IMR-90 (cell line): Measurements from ENCODE around the gene EHD4. TPM values are rescaled to one million over a fixed set of nuclear protein-coding genes. Genes with fewer than 3 reads are reported as not detected.

Source experiments
- ATAC-seq: fragments of 200-7000 bp; cut with Tn5 transposase; 2 replicates; pipeline ENCODE4 v1.9.1; 2020; ENCODE audit warnings: low read depth, mild to moderate bottlenecking, moderate library complexity
- BruUV-seq: library from RNA; stranded (reverse); fragments of 400-500 nt; replicated peaks from 2 replicates; lab custom pipeline; 2021; lab: Mats Ljungman, UMichigan
- CTCF ChIA-PET: fragments of 300-600 bp; formaldehyde crosslinking; extraction: SDS; loops from one replicate; lab custom pipeline; 2021; ENCODE audit warnings: antibody characterized with exemption; lab: Yijun Ruan, JAX
- POLR2A ChIA-PET: fragments of 300-600 bp; sonication (Branson Sonifier 250); formaldehyde crosslinking; loops from one replicate; lab custom pipeline; 2022; ENCODE audit warnings: antibody characterized with exemption; ENCODE audit not compliant: unreplicated experiment; lab: Charles Lee
- DNase-seq: peaks from one replicate; pipeline ENCODE4 v3.0.0; 2013
- H2AFZ ChIP-seq: replicated peaks from 2 replicates; pipeline ENCODE3; 2013; ENCODE audit warnings: low read length, mild to moderate bottlenecking; ENCODE audit not compliant: poor library complexity
- H2AK5ac ChIP-seq: 2 replicates; pipeline ENCODE4 v1.6.1; 2013; ENCODE audit warnings: low read depth, low read length, inconsistent platforms
- H2AK9ac ChIP-seq: replicated peaks from 2 replicates; pipeline ENCODE3; 2013; ENCODE audit warnings: mild to moderate bottlenecking, low read depth, low read length, moderate library complexity; ENCODE audit not compliant: poor library complexity
- H2BK120ac ChIP-seq: 2 replicates; pipeline ENCODE4 v1.6.1; 2013; ENCODE audit warnings: low read depth, low read length, inconsistent platforms
- H2BK15ac ChIP-seq: 3 replicates; pipeline ENCODE4 v1.6.1; 2013; ENCODE audit warnings: low read depth, low read length, inconsistent platforms
- H2BK20ac ChIP-seq: 2 replicates; pipeline ENCODE4 v1.6.1; 2013; ENCODE audit warnings: low read depth, mild to moderate bottlenecking, inconsistent platforms, low read length, moderate library complexity
- H2BK5ac ChIP-seq: 2 replicates; pipeline ENCODE4 v1.6.1; 2013; ENCODE audit warnings: mild to moderate bottlenecking, low read depth, low read length, inconsistent platforms; ENCODE audit not compliant: poor library complexity, severe bottlenecking
- H3K14ac ChIP-seq: replicated peaks from 2 replicates; pipeline ENCODE4 v1.6.1; 2013; ENCODE audit warnings: low read depth, low read length, inconsistent platforms
- H3K18ac ChIP-seq: 2 replicates; pipeline ENCODE4 v1.6.1; 2013; ENCODE audit warnings: low read depth, low read length, control low read depth
- H3K23ac ChIP-seq: 2 replicates; pipeline ENCODE4 v1.6.1; 2013; ENCODE audit warnings: low read depth, low read length, inconsistent platforms
- H3K27ac ChIP-seq: 2 replicates; pipeline ENCODE4 v1.5.1; 2013; ENCODE audit warnings: mild to moderate bottlenecking, control low read depth, low read length; ENCODE audit not compliant: insufficient read depth
- H3K27me3 ChIP-seq: 2 replicates; pipeline ENCODE4 v1.6.1; 2013; ENCODE audit warnings: low read length; ENCODE audit not compliant: control insufficient read depth, insufficient read depth
- H3K36me3 ChIP-seq: 2 replicates; pipeline ENCODE4 v1.6.1; 2013; ENCODE audit warnings: low read length, mixed read lengths; ENCODE audit not compliant: control insufficient read depth, insufficient read depth
- H3K4ac ChIP-seq: 2 replicates; pipeline ENCODE4 v1.6.1; 2013; ENCODE audit warnings: low read depth, low read length, inconsistent platforms
- H3K4me1 ChIP-seq: 2 replicates; pipeline ENCODE4 v1.6.1; 2013; ENCODE audit warnings: low read length, mixed read lengths; ENCODE audit not compliant: control insufficient read depth, insufficient read depth
- H3K4me2 ChIP-seq: 2 replicates; pipeline ENCODE4 v1.6.1; 2013; ENCODE audit warnings: low read depth, mild to moderate bottlenecking, control low read depth, low read length, moderate library complexity
- H3K4me3 ChIP-seq: 2 replicates; pipeline ENCODE4 v1.5.1; 2013; ENCODE audit warnings: low read depth, mild to moderate bottlenecking, control low read depth, low read length, moderate library complexity; ENCODE audit not compliant: insufficient read depth
- H3K56ac ChIP-seq: 2 replicates; pipeline ENCODE4 v1.6.1; 2013; ENCODE audit warnings: low read length, inconsistent platforms; ENCODE audit not compliant: insufficient read depth; ENCODE audit errors: extremely low read depth
- H3K79me1 ChIP-seq, 2 experiments: 2 replicates each; pipeline ENCODE4 v1.6.1; 2013; ENCODE audit warnings: low read length in 2 of 2, inconsistent platforms in 1 of 2, low read depth in 1 of 2
- H3K9ac ChIP-seq: 2 replicates; pipeline ENCODE4 v1.6.1; 2013; ENCODE audit warnings: low read depth, low read length, control low read depth
- H3K9me1 ChIP-seq: 2 replicates; pipeline ENCODE4 v1.6.1; 2013; ENCODE audit warnings: low read length, inconsistent platforms; ENCODE audit not compliant: insufficient read depth
- H3K9me3 ChIP-seq: 2 replicates; pipeline ENCODE4 v1.6.1; 2013; ENCODE audit warnings: low read length; ENCODE audit not compliant: control insufficient read depth, insufficient read depth
- H4K20me1 ChIP-seq: 2 replicates; pipeline ENCODE4 v1.6.1; 2013; ENCODE audit warnings: low read length, inconsistent platforms; ENCODE audit not compliant: insufficient read depth
- H4K5ac ChIP-seq: 2 replicates; pipeline ENCODE4 v1.6.1; 2013; ENCODE audit warnings: mild to moderate bottlenecking, low read depth, low read length, control low read depth
- H4K8ac ChIP-seq, 2 experiments: 2 replicates each; pipeline ENCODE4 v1.6.1; 2013; ENCODE audit warnings: low read depth in 2 of 2, low read length in 2 of 2, control low read depth in 1 of 2, inconsistent platforms in 1 of 2
- H4K91ac ChIP-seq: 2 replicates; pipeline ENCODE4 v1.6.1; 2013; ENCODE audit warnings: low read depth, low read length, inconsistent platforms; ENCODE audit not compliant: insufficient read depth
- BHLHE40 ChIP-seq: fragments of 150-350 bp; IDR thresholded peaks from 2 replicates; pipeline ENCODE4 v1.6.1; 2016; ENCODE audit warnings: mild to moderate bottlenecking, low read depth, low read length
- CEBPB ChIP-seq: IDR thresholded peaks from 2 replicates; pipeline ENCODE4 v1.6.1; 2012; ENCODE audit warnings: low read depth, low read length, improper control_type of control experiment
- CHD1 ChIP-seq: IDR thresholded peaks from 2 replicates; pipeline ENCODE4 v1.6.1; 2012; ENCODE audit warnings: low read depth, low read length, improper control_type of control experiment
- FOS ChIP-seq: fragments of 150-350 bp; IDR thresholded peaks from 2 replicates; pipeline ENCODE4 v1.6.1; 2016; ENCODE audit warnings: low read depth, low read length
- MAFK ChIP-seq: IDR thresholded peaks from 2 replicates; pipeline ENCODE4 v1.6.1; 2012; ENCODE audit warnings: low read depth, low read length, improper control_type of control experiment
- MAZ ChIP-seq: IDR thresholded peaks from 2 replicates; pipeline ENCODE4 v1.6.1; 2012; ENCODE audit warnings: low read depth, mild to moderate bottlenecking, low read length, improper control_type of control experiment, moderate library complexity, borderline replicate concordance
- MXI1 ChIP-seq: IDR thresholded peaks from 2 replicates; pipeline ENCODE4 v1.6.1; 2012; ENCODE audit warnings: low read depth, mild to moderate bottlenecking, low read length, moderate library complexity, borderline replicate concordance
- NFE2L2 ChIP-seq: fragments of 150-350 bp; IDR thresholded peaks from 2 replicates; pipeline ENCODE4 v1.6.1; 2016; ENCODE audit warnings: low read depth, mild to moderate bottlenecking, low read length
- POLR2A ChIP-seq: IDR thresholded peaks from 2 replicates; pipeline ENCODE4 v1.6.1; 2012; ENCODE audit warnings: mild to moderate bottlenecking, low read depth, low read length
- RAD21 ChIP-seq: IDR thresholded peaks from 2 replicates; pipeline ENCODE4 v1.6.1; 2012; ENCODE audit warnings: low read length, improper control_type of control experiment
- RCOR1 ChIP-seq: IDR thresholded peaks from 2 replicates; pipeline ENCODE4 v1.6.1; 2012; ENCODE audit warnings: mild to moderate bottlenecking, low read length, improper control_type of control experiment; ENCODE audit not compliant: insufficient replicate concordance
- RFX5 ChIP-seq: IDR thresholded peaks from 2 replicates; pipeline ENCODE4 v1.8.0; 2012; ENCODE audit warnings: low read depth, mild to moderate bottlenecking, low read length, moderate library complexity
- SMC3 ChIP-seq: fragments of 150-350 bp; IDR thresholded peaks from 2 replicates; pipeline ENCODE4 v1.6.1; 2016; ENCODE audit warnings: low read depth, mild to moderate bottlenecking, antibody characterized with exemption, low read length, moderate library complexity
- WGBS, 2 experiments: methylation state at CpG; one replicate each; pipeline versions ENCODE4 v1.1.5 to v1.1.7; 2013; ENCODE audit warnings: missing lambda C conversion rate in 2 of 2; ENCODE audit not compliant: insufficient read length in 1 of 2; ENCODE audit errors: extremely low coverage in 2 of 2; 5-methylcytosine and 5-hydroxymethylcytosine counted together
- dilution Hi-C: fragments of 300-500 bp; cut with HindIII; formaldehyde crosslinking; loops from one replicate; pipeline ENCODE4 v1.14.3; 2018; ENCODE audit warnings: low sequenced_read_pairs; ENCODE audit not compliant: unreplicated experiment
- in situ Hi-C: fragments of 300-500 bp; cut with MboI; formaldehyde crosslinking; loops from 3 replicates; pipeline ENCODE4 v1.14.3; 2019; ENCODE audit warnings: low sequenced_read_pairs, inconsistent platforms, mixed read lengths
- intact Hi-C: fragments of 100-400 bp; cut with micrococcal nuclease; formaldehyde crosslinking; loops from 2 replicates; pipeline ENCODE4 v1.10.0; 2022
- polyA plus RNA-seq, 3 experiments: library from polyadenylated mRNA; depleted of rRNA; stranded (reverse); fragments of >200 nt; gene quantifications; 2 replicates each; pipeline ENCODE4 v1.2.3, GENCODE V29; 2012; ENCODE audit warnings: low replicate concordance in 1 of 3
- total RNA-seq: library from RNA; depleted of rRNA; stranded (reverse); fragments of >200 nt; gene quantifications from 2 replicates; pipeline ENCODE4 v1.2.3, GENCODE V29; 2012
- TF ChIP-seq, protein P1 (sequence below): fragments of 150-350 bp; IDR thresholded peaks from 2 replicates; pipeline ENCODE4 v1.6.1; 2016; ENCODE audit warnings: low read depth, mild to moderate bottlenecking, low read length, moderate library complexity, borderline replicate concordance
- TF ChIP-seq, protein P2 (sequence below): fragments of 150-350 bp; IDR thresholded peaks from 2 replicates; pipeline ENCODE4 v1.6.1; 2017; ENCODE audit warnings: mild to moderate bottlenecking, antibody characterized with exemption, low read length, low read depth
- TF ChIP-seq, protein P3 (sequence below): conservative IDR thresholded peaks from 2 replicates; pipeline ENCODE4 v1.5.1; 2012; ENCODE audit warnings: mild to moderate bottlenecking, low read depth, low read length, improper control_type of control experiment

The EHD4 gene
- total and polyA plus RNA-seq, 2 of the 4 experiments (the other 2 are of a cell fraction) = 21.0 to 29.0 TPM

GRCh38 chr15:41935566-41936020 lies 36.8 kb downstream of the EHD4 start:
- Histone ChIP-seq H3K9me3 (no peaks in the 10 kb centered on the region), H3K27ac (no peak overlapping the region), H3K4me3 (no peak overlapping the region), H3K79me1 (peaks cover 41 to 80% of the 10 kb centered on the region in 2 experiments), H2BK120ac (peak overlapping the region; percentile 3), H4K8ac (no peak overlapping the region), H3K18ac (no peak overlapping the region), H2BK20ac (peak overlapping the region; percentile 20; the same call in 1 of the 2 replicates), H4K20me1 (peaks cover 5% of the 10 kb centered on the region; the same call in 1 of the 2 replicates), H2BK15ac (peak overlapping the region; percentile 36; the same call in 1 of the 3 replicates), H3K9me1 (peaks cover 37% of the 10 kb centered on the region), H3K23ac (no peak overlapping the region), H2BK5ac (no peak overlapping the region), H4K91ac (no peak overlapping the region), H4K5ac (no peak overlapping the region), H2AFZ (no peak overlapping the region), H3K4me2 (no peak overlapping the region), H3K9ac (no peak overlapping the region), H3K4me1 (peaks cover 19% of the 10 kb centered on the region), H3K56ac (no peak overlapping the region), H3K14ac (0 out of 2 replicates have a peak overlapping the region, but pooled peaks have one; percentile 66), H3K36me3 (peaks cover 1% of the 10 kb centered on the region; the same call in 1 of the 2 replicates), H2AK5ac (peak overlapping the region; percentile 77; the same call in 1 of the 2 replicates), H3K4ac (no peak overlapping the region), H2AK9ac (no peak overlapping the region), H3K27me3 (no peaks in the 10 kb centered on the region)
- ATAC-seq = no peak
- in situ Hi-C loops = no loop called here
- intact Hi-C loops = no loop called here
- CTCF ChIA-PET = no interaction called here
- dilution Hi-C loops = no loop called here
- 90% methylated on average over 2 of the region's 5 CpGs; no CpG with 5 or more reads in 1 of the 2 experiments for WGBS, 2 experiments
- no peak for DNase-seq
- no TSS peak for BruUV-seq
- TF ChIP-seq, protein P1, sequence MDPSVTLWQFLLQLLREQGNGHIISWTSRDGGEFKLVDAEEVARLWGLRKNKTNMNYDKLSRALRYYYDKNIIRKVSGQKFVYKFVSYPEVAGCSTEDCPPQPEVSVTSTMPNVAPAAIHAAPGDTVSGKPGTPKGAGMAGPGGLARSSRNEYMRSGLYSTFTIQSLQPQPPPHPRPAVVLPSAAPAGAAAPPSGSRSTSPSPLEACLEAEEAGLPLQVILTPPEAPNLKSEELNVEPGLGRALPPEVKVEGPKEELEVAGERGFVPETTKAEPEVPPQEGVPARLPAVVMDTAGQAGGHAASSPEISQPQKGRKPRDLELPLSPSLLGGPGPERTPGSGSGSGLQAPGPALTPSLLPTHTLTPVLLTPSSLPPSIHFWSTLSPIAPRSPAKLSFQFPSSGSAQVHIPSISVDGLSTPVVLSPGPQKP = no peak
- TF ChIP-seq MAZ = no peak
- TF ChIP-seq RCOR1 = no peak
- TF ChIP-seq POLR2A = no peak
- TF ChIP-seq RAD21 = no peak
- TF ChIP-seq FOS = no peak
- TF ChIP-seq NFE2L2 = no peak
- TF ChIP-seq, protein P2, sequence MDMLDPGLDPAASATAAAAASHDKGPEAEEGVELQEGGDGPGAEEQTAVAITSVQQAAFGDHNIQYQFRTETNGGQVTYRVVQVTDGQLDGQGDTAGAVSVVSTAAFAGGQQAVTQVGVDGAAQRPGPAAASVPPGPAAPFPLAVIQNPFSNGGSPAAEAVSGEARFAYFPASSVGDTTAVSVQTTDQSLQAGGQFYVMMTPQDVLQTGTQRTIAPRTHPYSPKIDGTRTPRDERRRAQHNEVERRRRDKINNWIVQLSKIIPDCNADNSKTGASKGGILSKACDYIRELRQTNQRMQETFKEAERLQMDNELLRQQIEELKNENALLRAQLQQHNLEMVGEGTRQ = no peak
- TF ChIP-seq CHD1 = no peak
- TF ChIP-seq MAFK = no peak
- TF ChIP-seq BHLHE40 = no peak
- no peak for TF ChIP-seq SMC3
- no peak for TF ChIP-seq CEBPB
- TF ChIP-seq, protein P3, sequence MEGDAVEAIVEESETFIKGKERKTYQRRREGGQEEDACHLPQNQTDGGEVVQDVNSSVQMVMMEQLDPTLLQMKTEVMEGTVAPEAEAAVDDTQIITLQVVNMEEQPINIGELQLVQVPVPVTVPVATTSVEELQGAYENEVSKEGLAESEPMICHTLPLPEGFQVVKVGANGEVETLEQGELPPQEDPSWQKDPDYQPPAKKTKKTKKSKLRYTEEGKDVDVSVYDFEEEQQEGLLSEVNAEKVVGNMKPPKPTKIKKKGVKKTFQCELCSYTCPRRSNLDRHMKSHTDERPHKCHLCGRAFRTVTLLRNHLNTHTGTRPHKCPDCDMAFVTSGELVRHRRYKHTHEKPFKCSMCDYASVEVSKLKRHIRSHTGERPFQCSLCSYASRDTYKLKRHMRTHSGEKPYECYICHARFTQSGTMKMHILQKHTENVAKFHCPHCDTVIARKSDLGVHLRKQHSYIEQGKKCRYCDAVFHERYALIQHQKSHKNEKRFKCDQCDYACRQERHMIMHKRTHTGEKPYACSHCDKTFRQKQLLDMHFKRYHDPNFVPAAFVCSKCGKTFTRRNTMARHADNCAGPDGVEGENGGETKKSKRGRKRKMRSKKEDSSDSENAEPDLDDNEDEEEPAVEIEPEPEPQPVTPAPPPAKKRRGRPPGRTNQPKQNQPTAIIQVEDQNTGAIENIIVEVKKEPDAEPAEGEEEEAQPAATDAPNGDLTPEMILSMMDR = no peak
- TF ChIP-seq RFX5 = no peak
- TF ChIP-seq MXI1 = no peak
- POLR2A ChIA-PET = no interaction called here
